Transverse colon (tissue), 4 donors: Measurements from ENCODE around the gene CEP70. TPM values are rescaled to one million over a fixed set of nuclear protein-coding genes. Genes with fewer than 3 reads are reported as not detected.
A peak's percentile ranks its signal among the peaks of the same experiment; 100 is the strongest.

ENCODE experiments used
- DNase-seq: peaks from one replicate; pipeline ENCODE4 v3.0.0-alpha.2; 2019
- H3K27ac ChIP-seq, 4 donors: fragments of 200-600 bp; sonication (generic); 2 replicates each; pipeline ENCODE4 v1.5.1; 2016 to 2018; ENCODE audit warnings: inconsistent platforms in 4 of 4
- H3K27me3 ChIP-seq: fragments of 200-600 bp; sonication (generic); 2 replicates; pipeline ENCODE4 v1.5.1; 2017; ENCODE audit warnings: inconsistent platforms
- H3K36me3 ChIP-seq, 4 donors: fragments of 200-600 bp; sonication (generic); 2 replicates each; pipeline ENCODE4 v1.5.1; 2017 to 2019; ENCODE audit warnings: inconsistent platforms in 4 of 4
- H3K4me1 ChIP-seq, 4 donors: fragments of 200-600 bp; sonication (generic); 2 replicates each; pipeline ENCODE4 v1.5.1; 2017 to 2020; ENCODE audit warnings: inconsistent platforms in 4 of 4
- H3K4me3 ChIP-seq, 4 donors: fragments of 200-600 bp; sonication (generic); 1 replicate in 1 of 4; 2 replicates in 3 of 4; pipeline versions ENCODE4 v1.5.1 to v1.6.1; 2017 to 2019; ENCODE audit warnings: inconsistent platforms in 4 of 4
- H3K9me3 ChIP-seq, 2 donors: fragments of 200-600 bp; sonication (generic); 2 replicates each; pipeline ENCODE4 v1.5.1; 2017 to 2019; ENCODE audit warnings: inconsistent platforms in 2 of 2
- CTCF ChIP-seq, 5 experiments: fragments of 200-600 bp in 3 of 5; fragments of 450-650 bp in 2 of 5; sonication (generic) in 3 of 5; IDR thresholded peaks; 1 replicate in 2 of 5; 2 replicates in 3 of 5; pipeline ENCODE4 v1.5.1; 2016 to 2017; ENCODE audit warnings: antibody characterized with exemption in 5 of 5, inconsistent platforms in 3 of 5, mild to moderate bottlenecking in 2 of 5, moderate library complexity in 1 of 5
- EP300 ChIP-seq: sonication (generic); formaldehyde crosslinking; IDR thresholded peaks from one replicate; pipeline ENCODE4 v1.6.1; 2017; ENCODE audit warnings: antibody characterized with exemption, low read depth
- POLR2A ChIP-seq: fragments of 450-650 bp; IDR thresholded peaks from one replicate; pipeline ENCODE4 v1.6.1; 2016; ENCODE audit warnings: antibody characterized with exemption, mild to moderate bottlenecking, moderate library complexity
- POLR2AphosphoS5 ChIP-seq, 3 donors: sonication (generic); formaldehyde crosslinking; IDR thresholded peaks; one replicate each; pipeline ENCODE4 v1.6.1; 2016; ENCODE audit warnings: antibody characterized with exemption in 3 of 3
- WGBS, 2 donors: methylation state at CpG; one replicate each; pipeline ENCODE4 v1.1.5; 2018; ENCODE audit warnings: low coverage in 1 of 2; 5-methylcytosine and 5-hydroxymethylcytosine counted together
- in situ Hi-C, 4 donors: fragments of 200-750 bp; cut with MboI; loops; one replicate each; pipeline versions ENCODE4 v1.15.0 to v1.15.1; 2017; ENCODE audit warnings: low sequenced_read_pairs in 3 of 4, low pct_ligation_motif_present in 1 of 4, low pct_unique_long_range_greater_than_20kb in 1 of 4
- intact Hi-C: fragments of 100-400 bp; cut with DNase I; formaldehyde crosslinking; loops from one replicate; pipeline ENCODE4 v1.15.1; 2023; ENCODE audit warnings: low total_unique reads
- total RNA-seq, 4 donors: library from RNA; depleted of rRNA; stranded (reverse); fragments of >200 nt; gene quantifications; one replicate each; pipeline ENCODE4 v1.1.0, GENCODE V29; 2016

The CEP70 gene
- total RNA-seq, 4 donors from 2014 or later: 4.1 to 46.8 (median 22.6) TPM

DNA sequence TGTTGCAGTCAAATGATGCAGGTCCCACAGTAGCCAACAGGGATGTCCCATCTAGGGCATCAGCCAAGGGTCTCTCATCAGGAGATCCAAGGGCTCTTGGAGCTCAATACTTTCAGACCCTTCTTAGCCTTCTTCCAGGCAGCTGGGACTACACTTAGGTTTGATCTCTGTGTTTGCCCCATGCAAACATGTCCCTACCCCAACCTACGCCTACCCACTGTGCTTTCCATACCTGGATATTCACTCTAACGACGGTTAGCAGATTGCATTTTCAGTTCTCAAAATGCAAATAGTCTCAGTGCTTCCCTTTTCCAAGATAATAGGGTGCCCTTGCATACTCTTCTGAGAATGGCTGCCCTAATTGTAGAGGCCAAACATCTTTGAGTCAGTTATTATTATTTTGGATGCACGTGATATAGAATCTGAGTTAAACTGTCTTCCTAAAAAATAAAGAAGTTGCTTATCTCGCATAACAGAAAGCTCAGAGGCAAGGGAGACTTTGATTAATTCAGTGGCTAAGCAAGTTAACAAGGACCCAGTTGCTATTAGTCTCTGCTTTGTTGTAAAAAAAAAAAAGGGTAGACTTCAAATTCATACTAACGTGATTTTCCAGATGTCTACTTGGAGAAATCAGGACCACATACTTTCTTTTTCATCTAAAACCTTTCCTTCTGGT lies 1.0 kb upstream of the CEP70 start:
- in situ Hi-C loops (loop anchor here (5.0 to 10.0 kb wide), 5 partner anchors 260 to 340 kb away; no protein-coding TSS in a partner anchor), intact Hi-C loops (loop anchor here (2.0 kb wide), 1 partner anchor 320 kb away; no protein-coding TSS in a partner anchor)
- Histone ChIP-seq H3K36me3 (no peaks in the 10 kb centered on the region), H3K27ac (peak overlapping the region; percentile 88 to 95 (median 92)), H3K27me3 (no peaks in the 10 kb centered on the region), H3K4me1 (peaks cover 6 to 33% (median 15%) of the 10 kb centered on the region in 4 donors), H3K4me3 (peak overlapping the region in 1 of 4 donors; percentile 75), H3K9me3 (no peaks in the 10 kb centered on the region)
- 24 to 44% methylated on average over 5 to 6 of the region's 6 CpGs for WGBS, 2 donors
- no peak for DNase-seq
- TF ChIP-seq CTCF (IDR thresholded peaks at IDR 0.05) (peak in 1 of 5 experiments; percentile 7), POLR2A (no peak)

GRCh38 chr3:138593488-138594149 lies 441 bp downstream of the CEP70 start:
- TF ChIP-seq EP300 (no peak), POLR2AphosphoS5 (IDR thresholded peaks at IDR 0.05) (no peak), POLR2A (no peak), CTCF (IDR thresholded peaks at IDR 0.05) (no peak)
- Histone ChIP-seq H3K4me3 (peak overlapping the region; percentile 49 to 75 (median 58)), H3K4me1 (peaks cover 6 to 33% (median 15%) of the 10 kb centered on the region in 4 donors), H3K27me3 (no peaks in the 10 kb centered on the region), H3K36me3 (no peaks in the 10 kb centered on the region), H3K9me3 (no peaks in the 10 kb centered on the region), H3K27ac (peak overlapping the region; percentile 88 to 95 (median 92))
- intact Hi-C loops: loop anchor here (2.0 kb wide), 1 partner anchor 321 kb away; no protein-coding TSS in a partner anchor
- in situ Hi-C loops: loop anchor here in 3 of 4 donors (10.0 kb wide), 4 partner anchors 259 to 341 kb away; no protein-coding TSS in a partner anchor
- no peak for DNase-seq
- WGBS, 2 donors: 7 to 34% methylated on average over 4 to 22 of the region's 22 CpGs

DNA sequence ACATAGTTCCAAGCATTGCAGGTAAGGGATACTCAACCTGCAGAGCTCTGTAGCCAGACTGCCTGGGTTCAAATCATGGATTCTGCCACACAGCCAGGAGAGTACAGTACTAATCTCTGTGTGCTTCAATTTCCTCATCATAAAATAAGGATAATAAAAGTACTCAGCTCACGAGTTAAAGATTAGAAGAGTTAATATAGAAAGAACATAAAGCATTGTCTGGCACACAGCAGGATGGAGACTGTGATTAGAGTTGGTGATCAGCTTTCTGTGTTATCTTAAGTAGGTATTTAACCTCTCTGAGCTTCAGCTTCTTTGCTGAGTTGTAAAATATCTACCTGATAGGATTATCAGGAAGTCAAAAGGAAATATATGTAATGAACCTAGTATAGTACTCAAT lies 2.7 kb downstream of the CEP70 start:
- H3K36me3 ChIP-seq: peaks cover 0 to 4% (median 0%) of the 10 kb centered on the region in 4 donors
- H3K4me3 ChIP-seq: no peak overlapping the region
- no peak for DNase-seq
- peaks cover 6 to 33% (median 15%) of the 10 kb centered on the region in 4 donors for H3K4me1 ChIP-seq
- no peaks in the 10 kb centered on the region for H3K27me3 ChIP-seq
- H3K9me3 ChIP-seq: no peaks in the 10 kb centered on the region
- TF ChIP-seq CTCF (IDR thresholded peaks at IDR 0.05) (no peak), POLR2A (no peak), POLR2AphosphoS5 (IDR thresholded peaks at IDR 0.05) (no peak), EP300 (no peak)
- intact Hi-C loops (no loop called here), in situ Hi-C loops (loop anchor here in 3 of 4 donors (10.0 kb wide), 4 partner anchors 257 to 343 kb away; no protein-coding TSS in a partner anchor)
- 54 to 71% methylated on average over 1 of the region's 1 CpG for WGBS, 2 donors
- peak overlapping the region in 2 of 4 donors; percentile 94 to 95 for H3K27ac ChIP-seq

- in situ Hi-C loops (no loop called here), intact Hi-C loops (no loop called here)
- H3K4me3 ChIP-seq: no peak overlapping the region
- no peaks in the 10 kb centered on the region for H3K9me3 ChIP-seq
- H3K4me1 ChIP-seq: peaks cover 6 to 30% (median 13%) of the 10 kb centered on the region in 4 donors
- H3K27me3 ChIP-seq: no peaks in the 10 kb centered on the region
- WGBS, 2 donors: 71 to 85% methylated on average over 5 of the region's 5 CpGs
- TF ChIP-seq POLR2A (no peak), CTCF (IDR thresholded peaks at IDR 0.05) (no peak), EP300 (no peak), POLR2AphosphoS5 (IDR thresholded peaks at IDR 0.05) (no peak)
- no peak overlapping the region for H3K27ac ChIP-seq
- no peak for DNase-seq
- peaks cover 0 to 4% (median 0%) of the 10 kb centered on the region in 4 donors for H3K36me3 ChIP-seq
Measured at GRCh38 chr3:138588445-138588844, 5.6 kb downstream of the CEP70 start.
